ENCODE results near the gene GAPDH. TPM values are rescaled to one million over a fixed set of nuclear protein-coding genes. Genes with fewer than 3 reads are reported as not detected.
"Not testable (repeated sequence)": the region's sequence is repeated elsewhere in the genome, so short reads cannot be mapped to it uniquely, and the experiment has no call there.

GAPDH gene
- total RNA-seq, result 1,000 to 10,000 TPM; 2,037 to 2,666 TPM
- long read RNA-seq, donor 1, transcript GAPDH-204 (8 exons, 1,256 nt), result minor isoform, 28 of 1,060 reads
- long read RNA-seq, donor 1, transcript GAPDH-201 (9 exons, 1,875 nt), result major isoform, 939 of 1,060 reads
- long read RNA-seq, donor 1, partial matches to known transcripts, result 80 of 1,060 reads
- long read RNA-seq, donor 1, other reads (novel, unspliced or antisense), result 10 of 1,060 reads
- long read RNA-seq, donor 2, transcript GAPDH-204 (8 exons, 1,256 nt), result minor isoform, 231 of 14,279 reads
- long read RNA-seq, donor 2, transcript GAPDH-205 (9 exons, 1,348 nt), result minor isoform, 28 of 14,279 reads
- long read RNA-seq, donor 2, transcript GAPDH-201 (9 exons, 1,875 nt), result major isoform, 13,460 of 14,279 reads
- long read RNA-seq, donor 2, partial matches to known transcripts, result 443 of 14,279 reads
- long read RNA-seq, donor 2, other reads (novel, unspliced or antisense), result 112 of 14,279 reads

- peak; percentile 98 for DNase-seq (ENCODE audit: low spot score)
- intact Hi-C loops (cut with DNase I), result loop anchor here in 1 of 2 donors (10.0 kb wide), 1 partner anchor 329 kb away; the partner anchor contains the start of gene CD9
These were observed at the start of gene GAPDH for GRCh38 chr12:6533923-6534694. Gene GAPDH (plus strand): TSS chr12:6534517. CDS start chr12:6534833, 316 bp downstream.

- intact Hi-C loops (cut with DNase I), result loop anchor here in 1 of 2 donors (5.0 kb wide), 1 partner anchor 444 kb away; no protein-coding TSS in a partner anchor
- DNase-seq (ENCODE audit: low spot score), result no peak
These were observed 46.1 kb upstream of the GAPDH start for GRCh38 chr12:6488240-6488639.

DNA sequence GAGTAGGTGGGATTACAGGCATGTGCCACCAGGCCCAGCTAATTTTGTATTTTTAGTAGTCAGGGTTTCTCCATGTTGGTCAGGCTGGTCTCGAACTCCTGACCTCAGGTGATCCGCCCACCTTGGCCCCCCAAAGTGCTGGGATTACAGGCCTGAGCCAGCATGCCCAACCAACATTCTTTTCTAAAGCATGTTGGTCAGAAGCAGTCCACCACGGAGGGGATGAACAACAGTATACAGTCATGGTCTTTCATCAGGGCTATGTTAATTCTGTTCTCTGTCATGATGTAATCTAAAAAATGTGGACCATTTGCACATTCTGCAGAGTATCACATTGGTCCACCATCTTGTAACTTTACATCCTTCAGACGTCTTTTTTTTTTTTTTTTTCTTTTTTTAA is 44.9 kb upstream of the GAPDH start:
- intact Hi-C loops (cut with DNase I), result loop anchor here in 1 of 2 donors (5.0 kb wide), 1 partner anchor 443 kb away; no protein-coding TSS in a partner anchor
- DNase-seq (ENCODE audit: low spot score), result no peak

DNA sequence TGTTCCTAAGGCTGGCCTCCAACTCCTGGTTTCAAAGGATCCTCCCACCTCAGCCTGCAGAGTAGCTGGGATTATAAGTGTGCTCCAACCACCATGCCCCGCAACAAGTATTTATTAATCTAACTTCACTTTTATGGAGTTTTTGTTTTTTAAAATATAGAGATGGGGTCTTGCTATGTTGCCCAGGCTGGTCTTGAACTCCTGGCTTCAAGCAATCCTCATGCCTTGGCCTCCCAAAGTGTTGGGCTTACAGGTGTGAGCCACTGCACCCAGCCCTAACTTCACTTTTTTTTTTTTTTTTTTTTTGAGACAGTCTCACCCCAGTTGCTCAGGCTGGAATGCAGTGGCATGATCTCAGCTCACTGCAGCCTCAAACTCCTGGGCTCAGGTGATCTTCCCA is 43.6 kb upstream of the GAPDH start:
- DNase-seq (ENCODE audit: low spot score); intact Hi-C loops (cut with DNase I): not testable (repeated sequence)

GRCh38 chr12:6492838-6493496 is 41.4 kb upstream of the GAPDH start, which contains the start of gene MRPL51:
Gene MRPL51 (minus strand): TSS chr12:6493262. CDS start chr12:6493136, 126 bp downstream.
- intact Hi-C loops (cut with DNase I), result no loop called here
- DNase-seq (ENCODE audit: low spot score), result peak; percentile 99

DNA sequence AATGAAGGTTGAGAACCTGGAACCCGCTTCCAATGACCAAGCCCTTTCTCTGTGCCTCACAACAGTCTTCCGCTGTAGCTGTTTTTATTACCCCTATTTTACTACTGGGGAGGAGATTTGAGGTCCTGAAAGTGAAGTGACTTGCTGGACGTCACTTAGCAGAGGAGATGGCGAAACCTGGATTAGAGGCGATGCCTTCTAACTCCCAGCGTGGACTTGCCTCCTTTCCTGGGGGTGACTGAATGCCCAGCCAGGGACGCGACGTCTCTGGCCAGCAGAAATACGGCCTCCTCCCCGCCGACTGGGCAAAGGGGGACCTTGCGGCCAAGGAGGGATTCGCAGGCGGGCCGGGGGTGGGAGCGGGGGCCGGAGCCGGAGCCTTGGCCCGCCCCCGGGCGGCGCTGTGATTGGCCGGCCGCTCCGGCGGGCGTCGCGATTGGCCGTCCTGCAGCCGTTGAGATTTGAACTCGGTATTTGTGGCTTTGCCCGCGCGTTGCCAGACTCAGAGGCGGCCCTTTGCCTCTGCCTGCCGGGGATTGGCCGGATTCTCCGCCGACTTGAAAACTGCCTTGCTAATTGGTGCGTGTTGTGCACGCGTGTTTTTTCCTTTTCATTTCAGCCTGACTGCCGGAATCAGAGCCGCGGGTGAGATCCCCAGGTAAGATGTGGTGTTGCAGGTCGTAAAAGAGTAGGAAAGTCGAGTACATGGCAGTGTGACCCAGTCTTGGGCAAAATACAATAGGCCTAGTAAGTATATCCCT is 40.6 kb upstream of the GAPDH start, which contains the start of gene NCAPD2:
Gene NCAPD2, plus strand, starts transcription at position 606 of the 761 bp plus-strand sequence. CDS start 997 bp downstream, outside the sequence.
- DNase-seq (ENCODE audit: low spot score), result peak; percentile 98
- intact Hi-C loops (cut with DNase I), result no loop called here

- intact Hi-C loops (cut with DNase I), result no loop called here
- no peak for DNase-seq (ENCODE audit: low spot score)
These were observed 40.0 kb upstream of the GAPDH start for GRCh38 chr12:6494258-6494743.

DNA sequence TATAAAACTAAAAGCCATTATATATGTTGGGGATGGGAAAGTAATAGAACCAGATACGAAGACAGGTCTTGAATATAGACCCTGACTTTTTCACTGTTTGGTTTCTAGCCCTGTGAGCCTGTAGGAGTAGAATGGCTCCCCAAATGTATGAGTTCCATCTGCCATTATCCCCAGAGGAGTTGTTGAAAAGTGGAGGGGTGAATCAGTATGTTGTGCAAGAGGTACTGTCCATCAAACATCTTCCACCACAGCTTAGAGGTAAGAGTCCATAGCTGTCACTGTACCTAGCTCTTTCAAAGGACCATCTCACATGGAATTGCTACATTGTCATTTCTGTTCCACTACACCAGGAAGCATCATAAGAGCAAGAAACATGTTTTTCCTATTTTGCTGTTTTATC is 39.3 kb upstream of the GAPDH start:
- intact Hi-C loops (cut with DNase I), result no loop called here
- DNase-seq (ENCODE audit: low spot score), result no peak

DNA sequence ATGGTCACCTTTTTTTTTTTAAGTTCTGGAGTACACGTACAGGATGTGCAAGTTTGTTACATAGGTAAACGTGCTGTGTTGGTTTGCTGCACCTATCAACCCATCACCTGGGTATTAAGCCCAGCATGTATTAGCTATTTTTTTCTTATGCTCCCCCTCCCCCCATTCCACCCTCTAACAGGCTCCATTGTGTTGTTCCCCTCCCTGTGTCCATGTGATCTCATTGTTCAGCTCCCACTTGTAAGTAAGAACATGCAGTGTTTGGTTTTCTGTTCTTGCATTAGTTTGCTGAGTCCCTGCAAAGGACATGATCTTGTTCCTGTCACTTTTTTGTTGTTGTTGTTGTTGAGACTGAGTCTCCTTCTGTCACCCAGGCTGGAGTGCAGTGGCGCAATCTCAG is 37.0 kb upstream of the GAPDH start:
- DNase-seq (ENCODE audit: low spot score); intact Hi-C loops (cut with DNase I): not testable (repeated sequence)

DNA sequence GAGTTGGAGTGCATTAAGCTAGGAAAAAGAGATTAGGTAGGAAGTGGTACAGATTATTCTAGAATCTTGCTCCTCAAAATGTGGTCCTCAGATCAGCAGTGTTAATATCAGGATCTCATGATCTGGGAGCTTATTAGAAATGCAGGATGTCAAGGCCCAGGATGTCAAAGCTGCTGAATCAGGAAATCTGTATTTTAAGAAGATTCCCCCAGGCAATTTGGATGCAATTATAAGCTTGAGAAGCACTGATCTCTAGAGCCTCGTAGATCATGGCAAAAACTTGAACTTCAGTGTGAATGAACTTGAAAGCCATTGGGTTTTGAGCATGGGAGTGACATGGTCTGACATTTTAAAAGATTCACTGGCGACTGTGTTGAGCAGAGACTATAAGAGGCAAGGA is 33.9 kb upstream of the GAPDH start:
- intact Hi-C loops (cut with DNase I), result no loop called here

GRCh38 chr12:6507102-6507998 is 27.0 kb upstream of the GAPDH start:
- no peak for DNase-seq (ENCODE audit: low spot score)
- intact Hi-C loops (cut with DNase I), result no loop called here

More for the DNA sequence above, 33.9 kb upstream of the GAPDH start:
- no peak for DNase-seq (ENCODE audit: low spot score)

GRCh38 chr12:6508087-6508486 is 26.2 kb upstream of the GAPDH start:
- intact Hi-C loops (cut with DNase I), result no loop called here

GRCh38 chr12:6520186-6520585 is 14.1 kb upstream of the GAPDH start:
- DNase-seq (ENCODE audit: low spot score), result no peak
- intact Hi-C loops (cut with DNase I), result no loop called here

More at GRCh38 chr12:6508087-6508486, 26.2 kb upstream of the GAPDH start:
- no peak for DNase-seq (ENCODE audit: low spot score)

DNA sequence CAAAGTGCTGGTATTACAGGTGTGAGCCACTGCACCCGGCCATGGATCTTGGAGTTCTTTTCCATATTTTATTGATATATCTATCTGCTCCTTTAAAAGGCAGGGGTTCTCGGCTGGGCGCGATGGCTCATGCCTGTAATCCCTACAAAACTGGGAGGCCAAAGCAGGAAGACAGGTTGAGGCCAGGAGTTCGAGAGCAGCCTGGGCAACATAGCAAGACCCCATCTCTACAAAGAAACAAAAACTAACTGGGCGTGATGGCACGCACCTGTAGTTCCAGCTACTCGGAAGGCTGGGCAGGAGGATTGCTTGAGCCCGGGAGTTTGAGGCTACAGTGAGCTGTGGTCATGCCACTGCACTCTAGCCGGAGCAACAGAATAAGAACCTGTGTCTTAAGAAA is 12.1 kb upstream of the GAPDH start:
- intact Hi-C loops (cut with DNase I), result no loop called here
- no peak for DNase-seq (ENCODE audit: low spot score)

- intact Hi-C loops (cut with DNase I), result no loop called here
- DNase-seq (ENCODE audit: low spot score), result no peak
These were observed 10.6 kb upstream of the GAPDH start for GRCh38 chr12:6523708-6524107.

GRCh38 chr12:6524648-6525047 is 9.7 kb upstream of the GAPDH start:
- intact Hi-C loops (cut with DNase I), result no loop called here
- peak; percentile 22 for DNase-seq (ENCODE audit: low spot score)

- intact Hi-C loops (cut with DNase I), result no loop called here
- peak; percentile 51 for DNase-seq (ENCODE audit: low spot score)
These were observed 8.1 kb upstream of the GAPDH start for GRCh38 chr12:6526201-6526600.
